ENCODE measurements around the gene DCTPP1.

Gene DCTPP1

DNA sequence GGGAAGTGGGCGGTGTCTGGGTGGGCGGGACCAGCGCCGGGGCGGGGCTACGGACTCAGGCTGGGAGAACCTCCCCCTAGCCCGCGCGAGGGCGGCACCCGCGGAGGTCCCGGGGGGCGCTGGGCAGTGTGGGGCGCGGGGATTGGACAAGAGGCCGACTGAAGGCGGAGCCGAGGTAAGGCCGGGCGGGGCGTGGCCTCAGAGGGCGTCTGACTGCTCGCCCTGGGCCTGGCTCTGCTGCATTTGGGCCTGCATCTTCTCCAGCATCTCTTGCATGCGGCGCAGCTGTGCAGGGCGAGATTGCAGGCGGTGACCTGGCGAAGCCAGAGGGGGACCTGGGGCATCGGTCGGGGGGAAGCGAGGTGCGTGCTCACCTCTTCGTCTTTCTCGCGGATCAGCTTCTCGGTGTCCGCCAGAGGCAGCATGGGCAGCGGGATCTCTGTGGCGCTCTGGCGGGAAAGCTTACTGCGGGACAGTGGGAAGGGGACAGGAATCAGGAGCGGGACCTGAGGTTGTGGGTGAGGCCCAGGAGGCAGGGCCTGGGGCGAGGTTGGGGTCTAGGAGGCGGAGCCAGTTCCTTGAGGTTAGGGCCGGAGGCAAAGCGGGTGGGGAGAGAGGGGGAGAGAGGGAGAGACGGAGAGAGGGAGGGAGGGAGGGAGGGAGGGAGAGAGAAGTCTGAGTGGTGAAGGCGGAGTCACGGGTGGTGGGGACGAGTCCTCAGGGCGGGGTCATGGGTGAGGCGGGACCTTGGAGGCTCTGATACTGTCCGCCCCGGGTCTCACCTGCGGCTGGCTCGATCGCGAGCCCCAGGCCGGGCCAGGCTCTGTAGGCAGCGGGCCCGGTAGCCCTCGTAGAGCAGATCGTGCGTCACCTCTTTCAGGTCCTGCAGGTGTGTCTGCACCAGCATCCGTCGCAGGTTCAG lies 51.3 kb downstream of the DCTPP1 start:
- TF ChIP-seq, protein P1, sequence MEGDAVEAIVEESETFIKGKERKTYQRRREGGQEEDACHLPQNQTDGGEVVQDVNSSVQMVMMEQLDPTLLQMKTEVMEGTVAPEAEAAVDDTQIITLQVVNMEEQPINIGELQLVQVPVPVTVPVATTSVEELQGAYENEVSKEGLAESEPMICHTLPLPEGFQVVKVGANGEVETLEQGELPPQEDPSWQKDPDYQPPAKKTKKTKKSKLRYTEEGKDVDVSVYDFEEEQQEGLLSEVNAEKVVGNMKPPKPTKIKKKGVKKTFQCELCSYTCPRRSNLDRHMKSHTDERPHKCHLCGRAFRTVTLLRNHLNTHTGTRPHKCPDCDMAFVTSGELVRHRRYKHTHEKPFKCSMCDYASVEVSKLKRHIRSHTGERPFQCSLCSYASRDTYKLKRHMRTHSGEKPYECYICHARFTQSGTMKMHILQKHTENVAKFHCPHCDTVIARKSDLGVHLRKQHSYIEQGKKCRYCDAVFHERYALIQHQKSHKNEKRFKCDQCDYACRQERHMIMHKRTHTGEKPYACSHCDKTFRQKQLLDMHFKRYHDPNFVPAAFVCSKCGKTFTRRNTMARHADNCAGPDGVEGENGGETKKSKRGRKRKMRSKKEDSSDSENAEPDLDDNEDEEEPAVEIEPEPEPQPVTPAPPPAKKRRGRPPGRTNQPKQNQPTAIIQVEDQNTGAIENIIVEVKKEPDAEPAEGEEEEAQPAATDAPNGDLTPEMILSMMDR (IDR thresholded peaks at IDR 0.05), result no peak

DNA sequence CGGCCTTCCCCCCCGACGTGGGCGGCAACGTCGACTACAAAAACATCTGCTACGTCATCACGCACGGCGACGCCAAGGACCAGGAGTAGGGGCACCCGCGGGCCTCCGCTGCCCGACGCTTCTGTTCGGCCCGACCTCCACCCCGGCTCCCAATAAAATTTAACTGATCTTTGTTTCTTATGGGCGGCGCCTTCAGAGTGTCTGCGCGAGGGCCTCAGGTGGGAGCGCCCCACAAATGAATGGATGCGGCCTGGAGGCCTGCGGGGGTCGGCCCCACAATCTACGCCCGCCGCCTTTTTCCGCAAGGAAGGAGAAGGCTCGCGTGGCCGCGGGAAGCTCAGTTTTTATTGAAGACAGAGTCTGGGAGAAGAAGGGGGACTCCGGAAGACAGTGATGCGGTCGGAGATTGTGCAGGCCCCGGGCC lies 52.0 kb downstream of the DCTPP1 start:
- TF ChIP-seq, protein P1 (IDR thresholded peaks at IDR 0.05), result no peak

DNA sequence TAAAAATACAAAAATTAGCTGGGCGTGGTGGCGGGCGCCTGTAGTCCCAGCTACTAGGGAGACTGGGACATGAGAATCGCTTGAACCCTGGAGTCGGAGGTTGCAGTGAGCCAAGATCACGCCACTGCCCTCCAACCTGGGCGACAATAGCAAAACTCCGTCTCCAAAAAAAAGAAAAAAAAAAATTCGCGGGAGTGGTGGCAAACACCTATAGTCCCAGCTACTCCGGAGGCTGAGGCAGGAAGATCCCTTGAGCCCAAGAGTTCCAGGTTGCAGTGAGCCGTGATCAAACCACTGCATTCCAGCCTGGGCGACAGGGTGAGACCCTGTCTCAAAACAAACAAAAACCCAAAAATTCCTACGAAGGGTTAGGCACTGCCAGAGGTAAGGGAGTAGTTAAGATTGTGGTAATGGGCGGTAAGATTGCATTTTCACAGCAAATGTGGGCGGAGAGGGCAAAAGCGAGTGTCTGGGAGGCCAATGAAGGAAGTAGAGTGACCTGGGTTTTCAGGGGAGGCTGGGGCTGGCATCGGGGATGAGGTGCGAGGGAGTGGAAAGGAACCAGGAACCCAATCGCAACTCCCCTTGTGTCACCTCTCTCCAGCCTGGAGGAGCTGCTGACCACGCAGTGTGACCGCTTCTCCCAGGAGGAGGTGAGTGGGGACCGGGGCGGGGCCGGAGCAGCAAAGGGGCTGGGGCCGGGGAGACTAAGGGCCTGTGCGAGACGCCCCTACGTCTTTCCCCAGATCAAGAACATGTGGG lies 52.6 kb downstream of the DCTPP1 start:
- TF ChIP-seq, protein P1 (IDR thresholded peaks at IDR 0.05), result no peak

DNA sequence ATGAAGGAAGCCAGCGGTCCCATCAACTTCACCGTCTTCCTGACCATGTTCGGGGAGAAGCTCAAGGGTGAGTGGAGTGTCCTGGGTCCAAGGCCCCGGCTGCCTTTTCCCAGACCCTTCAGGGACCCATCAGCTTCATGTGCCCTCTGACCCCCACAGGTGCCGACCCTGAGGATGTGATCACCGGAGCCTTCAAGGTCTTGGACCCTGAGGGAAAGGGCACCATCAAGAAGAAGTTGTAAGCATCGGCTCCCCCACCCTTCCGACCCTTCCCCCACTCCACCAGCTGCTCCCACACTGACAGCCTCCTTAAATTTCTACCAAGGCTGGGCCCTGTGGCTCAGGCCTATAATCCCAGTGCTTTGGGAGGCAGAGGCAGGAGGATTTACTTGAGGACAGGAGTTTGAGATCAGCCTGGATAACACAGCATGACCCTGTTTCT lies 53.3 kb downstream of the DCTPP1 start:
- TF ChIP-seq, protein P1 (IDR thresholded peaks at IDR 0.05), result no peak

DNA sequence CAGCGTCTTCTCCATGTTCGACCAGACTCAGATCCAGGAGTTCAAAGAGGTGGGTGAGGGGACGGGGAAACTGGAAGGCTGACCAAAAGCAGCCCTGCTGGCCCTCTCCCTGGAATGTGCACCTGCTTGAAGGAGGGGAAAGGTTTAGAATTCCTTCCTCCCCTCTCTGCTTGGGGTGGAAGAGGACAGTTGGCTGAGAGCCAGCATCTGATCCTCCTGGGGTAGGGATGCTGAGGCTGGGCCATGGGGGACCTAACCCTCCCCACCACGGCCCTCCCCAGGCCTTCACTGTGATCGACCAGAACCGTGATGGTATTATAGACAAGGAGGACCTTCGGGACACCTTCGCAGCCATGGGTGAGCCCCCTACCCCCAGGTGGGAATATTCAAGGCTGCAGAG lies 54.0 kb downstream of the DCTPP1 start:
- TF ChIP-seq, protein P1 (IDR thresholded peaks at IDR 0.05), result no peak

DNA sequence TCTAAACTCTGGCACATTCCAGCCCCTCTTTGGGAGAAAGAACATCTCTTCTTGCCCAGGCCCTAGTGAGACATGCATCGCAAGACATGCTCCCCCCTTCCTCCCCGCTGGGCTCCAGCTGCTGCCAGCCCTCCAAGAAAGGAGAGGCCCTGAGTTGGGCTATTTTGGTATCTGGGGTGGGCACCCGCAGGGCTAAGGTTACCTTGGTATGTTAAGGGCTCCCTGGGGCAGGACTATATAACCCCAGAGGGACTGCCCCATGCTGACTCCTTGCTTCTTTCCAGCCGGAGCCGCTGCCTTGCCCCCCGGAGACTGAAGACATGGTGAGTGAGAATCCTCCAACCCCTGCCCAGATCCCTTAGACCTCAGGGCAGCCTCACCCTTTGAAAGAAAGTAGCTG lies 55.3 kb downstream of the DCTPP1 start, which contains the start of gene MYL11:
MYL11 (plus strand) TSS at position 265 of the 400 bp plus-strand sequence; CDS start at position 321, 56 bp downstream.
- TF ChIP-seq, protein P1 (IDR thresholded peaks at IDR 0.05), result no peak
